HUES64 (cell line): ENCODE results near the gene VWA3B.
"Not testable (repeated sequence)": the region's sequence is repeated elsewhere in the genome, so short reads cannot be mapped to it uniquely, and the experiment has no call there.

Source experiments
- H3K27ac ChIP-seq: 2 replicates; pipeline ENCODE4 v1.7.0; 2013; ENCODE audit warnings: low read depth, low read length, inconsistent platforms
- H3K27me3 ChIP-seq: 2 replicates; pipeline ENCODE4 v1.6.1; 2013; ENCODE audit warnings: mild to moderate bottlenecking, low read length; ENCODE audit not compliant: insufficient read depth
- H3K36me3 ChIP-seq: 2 replicates; pipeline ENCODE4 v1.6.1; 2013; ENCODE audit warnings: mild to moderate bottlenecking, low read length; ENCODE audit not compliant: insufficient read depth
- H3K4me1 ChIP-seq: 2 replicates; pipeline ENCODE4 v1.6.1; 2013; ENCODE audit warnings: mild to moderate bottlenecking, low read length, moderate library complexity; ENCODE audit not compliant: insufficient read depth
- H3K4me3 ChIP-seq: 2 replicates; pipeline ENCODE4 v1.5.1; 2013; ENCODE audit warnings: mild to moderate bottlenecking, low read length, moderate library complexity
- H3K9ac ChIP-seq: 2 replicates; pipeline ENCODE4 v1.6.1; 2013; ENCODE audit warnings: mild to moderate bottlenecking, low read depth, low read length
- H3K9me3 ChIP-seq: 2 replicates; pipeline ENCODE4 v1.6.1; 2013; ENCODE audit warnings: low read depth, low read length; ENCODE audit not compliant: insufficient read depth
- WGBS: fragments of 150-250, 120-280 bp; methylation state at CpG from one replicate; pipeline ENCODE4 v1.1.7; 2013; ENCODE audit warnings: missing lambda C conversion rate; 5-methylcytosine and 5-hydroxymethylcytosine counted together

The VWA3B gene

DNA sequence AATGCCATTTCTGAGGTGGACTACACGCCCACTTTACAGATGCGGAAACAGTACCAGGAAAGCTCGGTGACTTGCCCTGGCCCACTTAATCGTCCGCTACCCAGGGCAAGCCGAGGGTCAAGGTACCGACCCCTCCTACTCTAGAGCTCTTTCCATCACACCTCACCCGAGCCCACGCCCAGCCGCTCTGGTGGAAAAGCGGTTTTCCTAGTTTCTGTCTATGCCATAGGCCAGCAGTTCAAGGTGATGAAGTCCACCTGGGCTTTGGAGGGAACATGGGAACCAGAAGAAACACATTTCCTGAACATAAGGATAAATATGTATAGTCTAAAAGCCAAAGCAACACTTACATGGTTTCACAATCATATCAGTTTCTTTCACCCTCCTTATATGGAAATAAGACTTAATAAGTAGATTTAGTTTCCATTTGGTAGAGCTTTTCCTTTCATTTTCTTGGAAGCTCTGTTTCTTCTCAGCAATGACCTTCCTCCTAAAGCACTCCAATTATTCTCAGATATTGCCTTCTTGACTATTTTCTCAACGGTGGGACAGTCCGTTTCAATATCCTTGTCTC lies 567 bp downstream of the VWA3B start:
- Histone ChIP-seq H3K9me3 (no peaks in the 10 kb centered on the region), H3K27me3 (peaks cover 51% of the 10 kb centered on the region), H3K27ac (no peak overlapping the region), H3K36me3 (no peaks in the 10 kb centered on the region), H3K4me3 (peak overlapping the region; percentile 60), H3K4me1 (no peaks in the 10 kb centered on the region), H3K9ac (no peak overlapping the region)
- 45% methylated on average over 13 of the region's 13 CpGs for WGBS

DNA sequence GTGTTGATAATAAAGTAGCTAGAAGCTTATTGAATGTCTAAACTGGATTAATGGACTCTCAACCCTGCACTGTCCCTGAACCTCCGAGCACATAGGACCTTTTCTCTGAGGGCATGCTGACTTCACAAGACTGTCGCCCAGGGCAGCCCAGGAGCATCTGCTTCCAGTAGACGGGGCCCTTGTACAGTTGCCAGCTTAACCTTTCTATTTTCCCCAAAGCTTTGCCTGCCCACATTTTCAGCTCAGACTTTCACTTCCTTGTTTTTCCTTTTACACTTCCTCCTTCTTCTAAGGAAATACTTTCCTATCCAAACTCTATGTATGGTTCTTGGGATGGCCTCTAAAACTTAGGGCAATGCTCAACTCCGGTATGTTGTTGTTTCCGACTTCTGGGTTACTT lies 1.3 kb downstream of the VWA3B start:
- Histone ChIP-seq H3K9ac (no peak overlapping the region), H3K27me3 (peaks cover 51% of the 10 kb centered on the region), H3K9me3 (no peaks in the 10 kb centered on the region), H3K4me3 (no peak overlapping the region), H3K4me1 (no peaks in the 10 kb centered on the region), H3K27ac (no peak overlapping the region), H3K36me3 (no peaks in the 10 kb centered on the region)
- WGBS = 94% methylated on average over 4 of the region's 5 CpGs

DNA sequence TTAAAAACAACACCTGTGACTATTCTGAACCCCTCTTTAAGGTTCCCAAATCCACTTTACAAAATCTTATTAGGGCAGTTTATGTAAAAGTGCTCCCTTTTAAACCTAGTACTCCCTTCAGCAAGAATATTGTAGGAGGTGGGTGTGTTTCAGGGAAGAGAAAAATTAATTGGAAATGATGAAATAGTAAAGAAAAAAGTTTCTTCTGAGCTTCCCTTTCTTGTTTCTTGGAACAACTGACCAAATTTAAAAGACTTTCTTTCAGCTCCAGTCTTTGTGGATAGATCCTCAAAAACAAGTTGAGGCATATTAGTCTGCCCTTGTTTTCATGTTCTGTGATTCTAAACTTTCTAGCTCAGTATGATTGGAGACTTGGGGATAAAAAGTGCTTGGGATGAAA lies 3.0 kb downstream of the VWA3B start:
- no peaks in the 10 kb centered on the region for H3K4me1 ChIP-seq
- no peak overlapping the region for H3K9ac ChIP-seq
- no peaks in the 10 kb centered on the region for H3K36me3 ChIP-seq
- peaks cover 47% of the 10 kb centered on the region for H3K27me3 ChIP-seq
- no peak overlapping the region for H3K4me3 ChIP-seq
- H3K27ac ChIP-seq = no peak overlapping the region
- no peaks in the 10 kb centered on the region for H3K9me3 ChIP-seq

DNA sequence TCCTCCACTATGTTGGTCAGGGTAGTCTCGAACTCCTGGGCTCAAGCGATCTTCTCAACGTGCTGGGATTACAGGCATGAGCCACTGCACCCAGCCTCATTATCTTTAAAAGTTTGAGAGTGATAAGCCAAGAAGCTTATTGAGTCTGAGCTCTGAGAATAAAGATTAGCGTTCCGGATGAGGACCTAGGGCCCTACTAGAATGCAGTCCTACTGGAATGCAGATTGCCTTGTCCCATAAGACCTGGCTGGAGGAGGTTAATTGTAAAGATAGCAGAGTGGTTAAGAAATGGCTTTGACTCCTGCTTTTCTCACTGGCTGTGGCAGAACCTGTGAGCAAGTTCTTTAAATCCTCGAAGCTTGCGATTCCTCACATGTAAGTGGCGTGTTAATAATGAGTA lies 4.0 kb downstream of the VWA3B start:
- Histone ChIP-seq H3K9ac (no peak overlapping the region), H3K27me3 (peaks cover 37% of the 10 kb centered on the region), H3K4me1 (no peaks in the 10 kb centered on the region), H3K36me3 (no peaks in the 10 kb centered on the region), H3K9me3 (peaks cover 6% of the 10 kb centered on the region; the same call in 1 of the 2 replicates), H3K4me3 (no peak overlapping the region), H3K27ac (no peak overlapping the region)
- 80% methylated on average over 8 of the region's 8 CpGs for WGBS

DNA sequence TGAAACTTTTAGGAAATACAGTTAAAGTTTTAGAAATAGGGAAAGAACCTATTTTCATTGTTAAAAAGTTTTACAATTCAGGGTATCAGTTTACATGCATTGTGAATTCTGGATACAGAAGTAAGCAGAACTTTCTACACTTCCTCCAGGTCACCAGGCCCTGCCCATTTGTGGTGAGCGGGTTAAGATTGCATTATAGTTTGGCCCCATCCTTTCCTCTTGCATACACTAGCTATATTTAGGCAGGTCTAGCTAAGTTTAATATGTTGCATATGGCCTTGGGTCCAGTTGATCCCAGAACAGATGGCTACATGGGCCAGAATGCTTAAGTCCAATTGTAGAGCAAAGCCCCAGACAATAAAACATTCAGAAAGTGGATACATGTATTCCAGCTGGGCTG lies 4.8 kb downstream of the VWA3B start:
- no CpG with 5 or more reads among the region's 1 CpG for WGBS
- Histone ChIP-seq H3K4me1 (no peaks in the 10 kb centered on the region), H3K4me3 (no peak overlapping the region), H3K9ac (no peak overlapping the region), H3K27ac (no peak overlapping the region), H3K9me3 (peaks cover 7% of the 10 kb centered on the region; the same call in 1 of the 2 replicates), H3K27me3 (peaks cover 29% of the 10 kb centered on the region), H3K36me3 (no peaks in the 10 kb centered on the region)

DNA sequence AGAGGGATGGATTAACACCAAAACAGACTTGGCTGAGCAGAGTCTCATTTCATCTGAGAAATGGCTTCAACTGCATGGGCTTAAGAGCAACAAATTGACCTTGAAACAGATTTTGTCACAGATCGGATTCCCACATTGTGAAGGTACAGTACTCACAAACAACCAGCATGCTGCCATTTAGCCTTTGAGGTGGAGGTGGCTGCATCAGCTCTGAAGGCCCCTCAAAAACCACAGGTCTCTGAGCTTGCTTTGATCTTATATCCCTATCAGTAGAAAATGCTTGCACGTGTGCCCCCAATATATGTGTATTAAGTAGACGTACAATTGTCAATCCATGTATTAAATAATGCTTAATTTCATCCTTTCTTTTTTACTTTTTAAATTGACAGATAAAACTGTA lies 6.2 kb downstream of the VWA3B start:
- H3K4me1 ChIP-seq = no peaks in the 10 kb centered on the region
- WGBS = 94% methylated on average over 1 of the region's 3 CpGs

DNA sequence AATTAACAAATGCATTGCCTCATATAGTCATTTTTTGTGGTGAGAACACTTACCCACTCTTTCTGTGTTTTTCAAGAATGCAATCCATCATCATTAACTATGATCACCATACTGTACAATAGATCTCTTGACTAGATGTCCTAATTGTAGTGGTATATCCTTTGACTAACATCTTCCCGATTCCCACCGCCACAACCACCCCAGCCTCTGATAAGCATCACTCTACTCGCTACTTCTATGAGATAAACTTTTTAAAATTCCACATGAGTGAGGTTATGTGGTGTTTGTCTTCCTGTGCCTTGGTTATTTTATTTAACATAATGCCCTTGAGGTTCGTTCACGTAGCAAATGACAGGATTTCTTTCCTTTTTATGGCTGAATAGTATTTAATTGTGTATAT lies 6.6 kb downstream of the VWA3B start:
- WGBS = 79% methylated on average over 2 of the region's 5 CpGs
- Histone ChIP-seq H3K36me3 (no peaks in the 10 kb centered on the region), H3K9me3 (peaks cover 7% of the 10 kb centered on the region; the same call in 1 of the 2 replicates), H3K4me1 (no peaks in the 10 kb centered on the region), H3K4me3 (no peak overlapping the region), H3K27me3 (peaks cover 12% of the 10 kb centered on the region; the same call in 1 of the 2 replicates), H3K9ac (no peak overlapping the region), H3K27ac (no peak overlapping the region)

More for the DNA sequence above, 6.2 kb downstream of the VWA3B start:
- Histone ChIP-seq H3K9me3 (peaks cover 7% of the 10 kb centered on the region; the same call in 1 of the 2 replicates), H3K36me3 (no peaks in the 10 kb centered on the region), H3K27me3 (peaks cover 16% of the 10 kb centered on the region), H3K9ac (no peak overlapping the region), H3K4me3 (no peak overlapping the region), H3K27ac (no peak overlapping the region)

DNA sequence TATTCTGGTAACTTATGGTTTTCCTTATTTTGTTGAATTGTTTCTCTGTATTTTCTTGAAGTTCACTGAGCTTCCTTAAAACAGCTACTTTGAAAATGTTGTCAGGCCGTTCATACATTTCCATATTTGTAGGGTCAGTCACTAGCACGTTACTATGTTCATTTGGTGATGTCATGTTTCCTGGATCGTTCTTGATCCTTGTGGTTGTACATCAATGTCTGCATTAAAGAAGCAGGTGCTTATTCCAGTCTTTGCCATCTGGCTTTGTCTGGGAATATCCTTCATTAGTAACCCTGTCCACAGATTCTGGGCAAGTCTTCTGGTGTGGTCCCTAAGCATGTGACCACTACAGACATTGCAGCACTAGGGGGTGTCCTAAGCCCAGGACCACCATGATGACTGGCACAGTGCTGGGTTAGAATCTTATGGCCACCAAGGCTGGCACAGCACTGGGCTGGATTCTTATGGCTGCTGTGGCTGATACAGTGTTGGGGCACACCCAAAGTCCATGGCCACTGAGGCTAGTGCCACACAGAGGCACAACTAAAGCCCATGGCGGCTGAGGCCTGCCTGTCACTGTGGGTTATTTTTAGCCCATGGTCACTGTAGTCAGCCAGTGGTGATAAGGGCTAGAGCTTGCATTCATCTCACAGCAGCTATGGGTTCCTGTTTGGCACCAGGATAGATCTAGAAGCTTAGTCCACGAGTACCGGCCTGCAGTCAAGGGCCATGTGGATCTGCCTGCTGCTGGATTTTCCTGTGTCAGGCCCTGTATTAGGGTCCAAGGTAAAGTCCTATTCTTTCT lies 13.2 kb downstream of the VWA3B start:
- no peaks in the 10 kb centered on the region for H3K27me3 ChIP-seq
- H3K36me3 ChIP-seq = no peaks in the 10 kb centered on the region
- WGBS = 94% methylated on average over 6 of the region's 6 CpGs
- no peak overlapping the region for H3K4me3 ChIP-seq
- peaks cover 22% of the 10 kb centered on the region for H3K9me3 ChIP-seq
- H3K27ac ChIP-seq = no peak overlapping the region
- no peaks in the 10 kb centered on the region for H3K4me1 ChIP-seq
- no peak overlapping the region for H3K9ac ChIP-seq

DNA sequence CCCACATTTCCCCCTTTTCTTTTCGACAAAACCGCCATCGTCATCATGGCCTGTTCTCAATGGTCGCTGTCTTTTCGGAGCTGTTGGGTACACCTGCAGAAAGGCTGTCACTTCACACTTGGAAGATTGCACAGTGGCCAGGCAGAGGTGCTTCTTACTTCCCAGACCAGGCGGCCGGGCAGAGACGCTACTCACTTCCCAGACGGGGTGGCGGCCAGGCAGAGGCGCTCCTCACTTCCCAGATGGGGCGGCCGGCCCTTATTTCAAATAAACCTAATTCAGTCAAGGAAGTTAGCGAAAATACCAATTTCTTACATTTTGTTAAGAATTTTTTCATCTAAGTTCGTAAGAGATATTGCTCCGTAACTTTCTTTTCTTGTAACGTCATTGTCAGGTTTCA lies 15.3 kb downstream of the VWA3B start:
- H3K9me3 ChIP-seq = peaks cover 15% of the 10 kb centered on the region
- H3K9ac ChIP-seq = not testable (repeated sequence)
- WGBS = 97% methylated on average over 17 of the region's 17 CpGs

DNA sequence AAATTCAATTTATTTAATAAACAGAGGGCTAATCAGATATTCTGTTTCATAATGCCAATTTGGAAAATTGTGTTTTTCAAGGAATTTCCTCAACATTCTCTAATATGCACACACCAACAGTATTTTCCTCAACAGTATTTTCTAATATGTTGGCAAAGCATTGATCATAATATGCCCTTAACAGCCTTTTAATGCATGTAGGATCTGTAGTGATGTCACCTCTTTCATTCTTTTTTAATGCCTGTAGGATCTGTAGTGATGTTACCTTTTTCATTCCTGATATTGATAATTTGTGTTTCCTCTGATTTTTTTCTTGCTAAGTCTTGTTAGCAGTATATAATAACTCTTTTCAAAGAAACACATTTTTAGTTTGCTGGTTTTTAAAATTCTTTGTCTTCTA lies 15.9 kb downstream of the VWA3B start:
- H3K27ac ChIP-seq = no peak overlapping the region
- no peaks in the 10 kb centered on the region for H3K4me1 ChIP-seq
- H3K9me3 ChIP-seq = peaks cover 15% of the 10 kb centered on the region
- no peak overlapping the region for H3K4me3 ChIP-seq
- no peaks in the 10 kb centered on the region for H3K36me3 ChIP-seq
- no peaks in the 10 kb centered on the region for H3K27me3 ChIP-seq
- H3K9ac ChIP-seq = no peak overlapping the region

More for the DNA sequence above, 15.3 kb downstream of the VWA3B start:
- not testable (repeated sequence) for H3K4me1 ChIP-seq, H3K27me3 ChIP-seq, H3K36me3 ChIP-seq, H3K4me3 ChIP-seq, H3K27ac ChIP-seq

DNA sequence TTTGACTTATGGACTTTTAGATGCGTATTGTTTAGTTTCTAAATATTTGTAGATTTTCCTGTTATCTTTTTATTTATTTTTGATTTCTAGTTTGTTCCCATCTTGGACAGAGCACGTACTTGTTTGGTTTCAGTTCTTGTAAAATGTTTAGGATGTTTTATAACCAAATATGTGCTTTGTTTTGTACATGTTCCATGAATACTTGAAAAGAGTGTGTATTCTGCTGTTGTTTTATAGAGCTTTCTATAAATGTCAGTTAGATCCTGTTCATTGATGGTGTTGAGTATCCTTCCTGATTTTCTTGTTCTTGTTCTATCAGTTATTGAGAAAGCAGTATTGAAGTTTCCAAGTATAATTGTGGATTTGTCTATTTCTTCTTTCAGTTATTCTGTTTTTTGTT lies 21.1 kb downstream of the VWA3B start:
- Histone ChIP-seq H3K4me1 (no peaks in the 10 kb centered on the region), H3K27me3 (no peaks in the 10 kb centered on the region), H3K4me3 (no peak overlapping the region), H3K9ac (no peak overlapping the region), H3K36me3 (no peaks in the 10 kb centered on the region), H3K27ac (no peak overlapping the region), H3K9me3 (peaks cover 11% of the 10 kb centered on the region; the same call in 1 of the 2 replicates)
- 91% methylated on average over 1 of the region's 2 CpGs for WGBS
